ENCODE measurements around the gene SESN2.

SESN2 gene, protein sequence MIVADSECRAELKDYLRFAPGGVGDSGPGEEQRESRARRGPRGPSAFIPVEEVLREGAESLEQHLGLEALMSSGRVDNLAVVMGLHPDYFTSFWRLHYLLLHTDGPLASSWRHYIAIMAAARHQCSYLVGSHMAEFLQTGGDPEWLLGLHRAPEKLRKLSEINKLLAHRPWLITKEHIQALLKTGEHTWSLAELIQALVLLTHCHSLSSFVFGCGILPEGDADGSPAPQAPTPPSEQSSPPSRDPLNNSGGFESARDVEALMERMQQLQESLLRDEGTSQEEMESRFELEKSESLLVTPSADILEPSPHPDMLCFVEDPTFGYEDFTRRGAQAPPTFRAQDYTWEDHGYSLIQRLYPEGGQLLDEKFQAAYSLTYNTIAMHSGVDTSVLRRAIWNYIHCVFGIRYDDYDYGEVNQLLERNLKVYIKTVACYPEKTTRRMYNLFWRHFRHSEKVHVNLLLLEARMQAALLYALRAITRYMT

DNA sequence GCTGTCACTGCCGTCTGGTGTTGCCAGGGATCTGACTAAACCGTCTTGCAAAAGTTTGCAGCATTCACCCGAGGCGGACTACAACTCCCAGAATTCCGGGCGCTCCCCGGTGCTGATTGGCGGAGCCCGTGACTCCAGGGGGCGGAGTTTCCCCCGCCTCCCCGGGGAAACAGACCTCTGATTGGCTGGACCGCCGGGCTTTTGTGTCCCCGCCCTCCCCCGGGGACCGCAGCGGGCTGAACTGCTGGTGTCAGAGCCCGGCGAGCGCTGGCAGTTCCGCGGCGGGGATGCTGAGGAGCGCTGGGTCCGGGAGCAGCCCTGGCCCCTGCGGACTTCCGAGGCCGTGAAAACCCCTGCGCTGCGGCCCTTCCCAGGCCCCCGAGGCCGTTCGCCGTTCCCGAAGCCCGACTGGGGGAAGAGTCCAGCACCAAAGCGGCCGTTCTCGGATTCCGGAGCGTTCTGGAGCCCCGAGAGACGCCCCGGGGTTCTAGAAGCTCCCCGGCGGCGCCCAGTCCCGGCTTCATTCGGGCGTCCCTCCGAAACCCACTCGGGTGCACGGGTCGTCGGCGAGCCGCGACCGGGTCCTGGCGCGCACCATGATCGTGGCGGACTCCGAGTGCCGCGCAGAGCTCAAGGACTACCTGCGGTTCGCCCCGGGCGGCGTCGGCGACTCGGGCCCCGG is at the start of gene SESN2:
SESN2 (plus strand) TSS at position 267 of the 682 bp plus-strand sequence; CDS start at position 597, 330 bp downstream.
- peak; percentile 99 for DNase-seq

GRCh38 chr1:28209700-28210099 is 49.6 kb upstream of the SESN2 start:
- no peak for DNase-seq

DNA sequence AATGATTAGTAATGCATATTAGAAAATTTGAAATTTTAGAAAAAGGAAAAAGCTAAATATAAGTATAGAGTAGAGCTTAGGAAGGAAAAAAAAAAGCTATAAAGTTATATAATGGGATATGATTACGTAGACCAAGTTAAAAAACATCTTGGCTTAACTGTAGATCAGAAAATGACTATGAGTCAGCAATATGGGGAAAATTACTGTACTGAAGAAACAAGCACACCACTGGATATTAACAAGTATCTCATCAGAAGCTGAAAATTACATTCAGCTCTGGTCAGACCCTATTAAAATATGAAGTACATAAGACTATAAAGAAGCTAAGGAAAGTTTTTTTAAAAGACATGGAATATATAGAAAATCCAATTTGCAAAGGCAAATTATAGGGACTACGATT is 46.0 kb upstream of the SESN2 start:
- no peak for DNase-seq

DNA sequence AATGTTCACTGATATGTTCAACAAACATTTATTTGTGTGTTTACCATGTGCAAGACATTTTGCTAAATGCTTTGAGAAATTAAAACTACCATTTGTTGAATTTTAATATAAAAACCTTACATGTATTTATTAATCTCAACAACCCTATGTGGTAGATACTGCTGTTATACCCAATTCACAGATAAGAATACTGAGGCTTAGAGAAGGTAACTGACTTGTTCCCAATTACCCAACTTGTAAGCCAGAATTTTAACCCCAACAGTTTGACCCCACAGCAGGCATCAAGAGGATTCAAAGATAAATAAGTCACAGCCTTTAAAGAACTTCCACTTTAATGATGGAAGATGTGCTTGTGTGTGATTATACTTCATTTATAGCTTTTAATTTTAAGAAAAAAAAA is 30.2 kb upstream of the SESN2 start:
- no peak for DNase-seq

GRCh38 chr1:28229996-28230395 is 29.3 kb upstream of the SESN2 start:
- no peak for DNase-seq

DNA sequence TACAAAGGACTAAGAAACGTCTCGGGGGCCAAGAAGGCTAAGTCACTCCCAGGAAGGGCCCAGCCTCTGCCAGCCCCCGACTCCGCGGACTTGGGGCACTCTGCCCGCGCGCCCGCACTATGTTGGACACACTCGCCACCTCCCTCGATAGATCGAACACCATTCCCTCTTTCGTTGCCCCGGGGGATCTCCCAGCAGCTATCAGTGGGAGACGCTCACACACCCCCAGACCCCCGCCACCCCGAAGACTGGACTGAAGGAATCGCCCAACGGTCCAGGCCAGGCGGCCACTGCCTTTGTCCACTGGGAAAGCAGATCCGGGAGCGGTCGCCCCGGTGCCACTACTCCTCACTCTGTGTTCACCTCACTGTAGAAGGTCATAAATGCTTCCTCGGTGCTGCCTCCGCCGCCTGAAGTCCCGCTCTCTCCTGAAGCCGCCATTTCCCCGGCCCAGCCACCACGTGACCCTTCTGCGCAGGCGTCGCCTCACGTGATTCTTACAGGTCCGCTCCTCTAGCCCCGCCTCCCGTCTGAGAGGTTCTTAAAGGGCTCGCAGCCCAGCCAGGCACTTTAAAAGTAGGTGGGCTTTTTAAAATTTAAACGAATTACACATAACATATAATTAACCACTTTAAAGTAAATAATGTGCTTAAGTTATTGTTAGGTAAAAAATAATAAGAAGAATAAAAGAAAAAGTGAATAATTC is 26.6 kb upstream of the SESN2 start, which contains the start of gene DNAJC8:
DNAJC8 (minus strand) TSS at position 472 of the 706 bp plus-strand sequence; CDS start at position 441, 31 bp downstream.
- DNase-seq: peak; percentile 94

DNA sequence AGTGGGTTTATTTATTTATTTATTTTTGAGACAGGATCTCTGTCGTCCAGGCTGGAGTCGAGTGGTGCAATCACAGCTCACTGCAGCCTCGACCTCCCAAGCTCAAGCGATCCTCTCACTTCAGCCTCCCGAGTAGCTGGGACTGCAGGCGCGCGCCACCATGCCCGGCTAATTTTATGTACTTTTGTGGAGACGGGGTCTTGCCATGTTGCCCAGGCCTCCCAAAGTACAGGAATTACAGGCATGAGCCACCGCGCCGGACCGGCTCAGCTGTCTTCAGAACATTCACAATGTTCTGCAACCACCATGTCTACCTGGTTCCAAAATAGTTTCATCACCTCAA is 26.1 kb upstream of the SESN2 start:
- no peak for DNase-seq

DNA sequence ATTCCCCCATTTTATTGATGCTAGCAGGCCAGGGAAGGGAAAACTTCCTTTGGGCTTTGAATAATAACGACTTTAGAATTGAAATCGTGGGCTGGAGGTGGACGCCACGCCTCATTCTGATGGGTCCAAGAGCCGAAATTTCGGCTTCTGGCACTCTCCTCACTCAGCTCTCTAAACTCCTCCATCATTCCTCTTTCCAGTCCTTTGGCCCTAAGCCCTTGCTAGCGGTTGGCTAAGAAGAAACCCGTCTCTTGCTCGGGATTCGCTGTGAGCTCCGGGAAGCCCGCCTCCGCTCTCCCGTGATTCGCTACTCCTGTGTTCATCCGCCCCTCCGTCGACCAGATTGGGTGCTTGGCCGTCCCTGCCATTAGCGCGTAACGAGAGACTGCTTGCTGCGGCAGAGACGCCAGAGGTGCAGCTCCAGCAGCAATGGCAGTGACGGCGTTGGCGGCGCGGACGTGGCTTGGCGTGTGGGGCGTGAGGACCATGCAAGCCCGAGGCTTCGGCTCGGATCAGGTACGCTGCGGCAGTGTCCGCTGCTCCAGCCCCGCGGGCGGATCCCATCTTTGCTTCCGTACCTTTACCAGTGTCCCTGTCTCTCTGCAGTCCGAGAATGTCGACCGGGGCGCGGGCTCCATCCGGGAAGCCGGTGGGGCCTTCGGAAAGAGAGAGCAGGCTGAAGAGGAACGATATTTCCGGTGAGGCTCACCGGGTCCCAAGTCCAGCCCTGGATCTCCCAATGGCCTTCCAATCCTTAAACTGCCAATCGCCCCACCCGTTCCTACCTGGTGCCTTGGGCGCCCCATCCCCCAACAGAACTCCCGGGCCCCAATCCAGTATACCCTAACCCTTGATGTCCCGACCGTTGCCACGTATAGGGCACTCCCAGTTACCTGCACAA is 23.3 kb upstream of the SESN2 start, which contains the start of gene ATP5IF1:
ATP5IF1 (plus strand) TSS at position 370 of the 901 bp plus-strand sequence; CDS start at position 430, 60 bp downstream.
- DNase-seq: peak; percentile 94

- no peak for DNase-seq
Observed at GRCh38 chr1:28236656-28237322, 22.5 kb upstream of the SESN2 start.

DNA sequence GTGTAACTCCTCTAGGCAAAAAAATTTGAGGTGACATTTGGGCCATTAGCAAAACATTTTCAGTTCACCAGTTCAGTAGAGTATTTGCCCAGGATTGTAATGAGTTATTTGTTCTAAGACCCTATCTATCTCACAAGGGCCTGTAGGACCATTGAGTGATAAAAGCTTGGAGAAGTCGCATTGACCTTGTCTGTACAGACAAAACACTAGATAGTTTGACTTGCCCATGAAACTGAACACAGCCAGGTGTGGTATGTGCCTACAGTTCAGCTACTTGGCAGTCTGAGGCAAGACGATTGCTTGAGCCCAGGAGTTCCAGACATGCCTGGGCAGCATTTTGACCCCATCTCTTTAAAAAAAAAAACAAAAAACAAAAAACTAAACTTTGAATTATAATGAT is 20.3 kb upstream of the SESN2 start:
- DNase-seq: no peak

GRCh38 chr1:28240024-28240423 is 19.3 kb upstream of the SESN2 start:
- DNase-seq: no peak

DNA sequence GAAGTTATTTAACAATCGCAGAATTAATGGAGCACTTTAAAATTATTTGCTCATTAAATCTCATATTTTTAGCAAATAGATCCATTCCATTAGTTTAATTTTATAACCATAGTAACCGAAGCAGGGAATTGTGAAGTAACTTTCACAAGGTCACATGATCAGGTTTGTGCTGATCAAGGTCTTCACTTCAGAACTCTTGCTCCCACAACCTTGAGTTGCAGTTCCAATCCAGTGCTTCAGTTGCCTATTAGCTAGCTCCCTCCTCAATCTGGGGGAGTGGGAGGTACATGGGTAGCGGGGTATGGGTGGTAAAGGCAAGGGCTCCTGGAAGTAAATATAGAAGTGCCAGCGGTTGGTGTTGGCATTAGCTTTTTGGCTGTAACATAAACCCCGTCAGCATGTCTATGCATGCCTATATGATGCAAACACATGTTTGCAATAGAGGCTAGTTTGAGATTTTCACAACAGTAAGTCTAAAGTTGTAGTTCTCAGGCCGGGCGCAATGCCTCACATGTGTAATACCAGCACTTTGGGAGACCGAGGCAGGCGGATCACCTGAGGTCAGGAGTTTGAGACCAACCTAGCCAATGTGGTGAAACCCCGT is 17.6 kb upstream of the SESN2 start:
- DNase-seq: no peak

DNA sequence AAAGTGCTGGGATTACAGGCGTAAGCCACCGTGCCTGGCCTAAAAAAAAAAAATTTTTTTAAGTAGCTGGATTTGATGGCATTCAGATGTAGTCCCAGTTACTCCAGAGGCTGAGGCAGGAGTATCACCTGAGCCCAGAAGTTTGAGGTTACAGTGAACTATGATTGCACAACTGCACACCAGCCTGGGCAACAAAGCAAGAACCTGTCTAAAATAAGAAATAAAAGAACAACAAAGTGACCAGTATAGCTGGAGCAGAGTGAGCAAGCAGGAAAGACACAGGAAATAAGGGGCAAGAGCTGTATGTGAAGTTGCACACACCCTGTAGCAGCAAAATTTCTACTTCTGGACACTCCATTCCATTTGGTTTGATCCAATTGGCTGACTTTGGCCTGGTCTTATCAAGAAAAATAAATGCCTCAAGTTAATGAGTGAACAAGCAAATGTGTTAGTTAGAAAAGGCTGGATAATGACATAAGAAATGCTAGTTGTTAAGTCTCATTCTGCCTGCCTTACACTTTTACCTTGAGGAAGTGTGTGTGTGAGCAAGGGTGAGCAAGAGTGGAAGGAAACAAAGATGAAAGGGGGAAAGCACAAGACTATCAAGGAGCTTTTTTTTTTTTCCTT is 15.5 kb upstream of the SESN2 start:
- DNase-seq: no peak

- no peak for DNase-seq
Observed at GRCh38 chr1:28244549-28245251, 14.6 kb upstream of the SESN2 start.

GRCh38 chr1:28246427-28246832 is 12.9 kb upstream of the SESN2 start:
- DNase-seq: peak; percentile 27

DNA sequence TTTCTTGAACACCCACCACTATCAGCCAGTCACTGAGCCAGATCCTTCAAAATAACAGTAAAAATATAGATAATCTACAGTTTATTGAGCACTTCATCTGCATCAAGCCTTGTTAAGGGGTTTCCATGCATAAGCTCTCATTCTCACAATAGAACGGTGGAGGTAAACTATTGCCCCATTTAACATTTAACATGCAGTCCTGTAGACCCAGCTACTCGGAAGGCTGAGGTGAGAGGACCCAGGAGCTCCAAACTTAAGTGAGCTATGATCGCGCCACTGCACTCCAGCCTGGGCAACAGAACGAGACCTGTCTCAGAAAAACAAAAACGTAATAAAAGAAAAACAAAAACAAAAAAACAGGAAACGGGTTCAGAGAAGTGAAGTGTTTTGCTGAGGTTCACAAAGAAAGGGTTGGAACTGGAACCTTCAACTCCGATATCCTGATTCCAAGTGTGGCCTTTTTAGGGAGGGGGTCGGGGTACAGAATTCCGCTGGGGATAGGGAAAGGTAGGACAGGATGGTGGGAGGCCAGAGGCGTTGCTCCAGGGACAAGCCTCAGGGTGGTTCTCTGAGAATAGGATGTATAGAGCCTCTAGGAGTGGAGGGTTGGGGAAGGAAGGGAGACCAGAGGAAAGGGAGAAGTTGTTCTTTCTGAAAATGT is 11.6 kb upstream of the SESN2 start:
- no peak for DNase-seq

- DNase-seq: peak; percentile 82
Observed at GRCh38 chr1:28248273-28249012, 10.9 kb upstream of the SESN2 start.

DNA sequence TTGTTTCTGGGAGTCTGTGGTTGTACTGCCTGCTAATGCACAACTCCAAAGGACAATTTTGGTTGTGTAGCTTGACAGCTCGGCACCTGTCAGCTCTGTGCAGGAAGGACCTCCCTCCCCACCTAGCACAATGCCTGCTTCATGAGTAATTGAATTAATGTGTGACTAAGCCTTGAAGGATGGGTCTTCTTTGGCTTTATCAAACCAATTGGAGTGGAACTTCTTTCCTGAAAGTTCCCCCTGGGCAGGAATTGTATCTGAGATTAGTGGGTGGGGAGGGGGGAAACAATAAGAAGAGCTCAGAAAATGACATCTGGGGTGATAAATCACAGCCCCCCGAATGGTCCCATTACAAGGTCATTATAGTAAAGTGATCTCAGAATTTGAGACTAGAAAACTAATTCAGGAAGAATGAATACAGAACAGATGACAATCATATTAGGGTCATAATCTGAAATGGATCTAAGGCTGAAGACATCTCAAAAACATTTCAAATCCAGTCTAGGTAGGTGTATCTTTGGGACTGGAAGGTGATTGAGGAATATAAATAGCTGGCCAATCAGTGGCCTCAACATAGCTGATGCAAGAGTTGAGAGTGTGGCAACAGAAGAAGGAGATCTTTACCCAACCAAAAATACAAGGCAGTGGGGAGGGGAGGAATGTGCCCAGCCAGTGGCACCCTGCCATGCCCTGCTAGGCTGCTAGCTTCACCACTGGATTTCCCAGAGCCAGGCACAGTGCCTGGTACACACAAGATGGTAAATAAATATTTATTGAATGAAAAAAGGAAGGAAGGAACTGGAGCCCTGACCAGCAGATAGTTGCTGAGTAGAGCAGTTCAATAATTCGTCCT is 10.1 kb upstream of the SESN2 start:
- DNase-seq: peak; percentile 17

Data from activated CD4-positive, alpha-beta T cell treated with anti-CD3 and anti-CD28 coated beads, Interleukin-2, amount 50 U/mL, for 1 hour (primary cell).